ENCODE results near the gene NRCAM. TPM values are rescaled to one million over a fixed set of nuclear protein-coding genes. Genes with fewer than 3 reads are reported as not detected.

The NRCAM gene
- total RNA-seq, 1 experiment from 2014 or later: 2.7 TPM

DNA sequence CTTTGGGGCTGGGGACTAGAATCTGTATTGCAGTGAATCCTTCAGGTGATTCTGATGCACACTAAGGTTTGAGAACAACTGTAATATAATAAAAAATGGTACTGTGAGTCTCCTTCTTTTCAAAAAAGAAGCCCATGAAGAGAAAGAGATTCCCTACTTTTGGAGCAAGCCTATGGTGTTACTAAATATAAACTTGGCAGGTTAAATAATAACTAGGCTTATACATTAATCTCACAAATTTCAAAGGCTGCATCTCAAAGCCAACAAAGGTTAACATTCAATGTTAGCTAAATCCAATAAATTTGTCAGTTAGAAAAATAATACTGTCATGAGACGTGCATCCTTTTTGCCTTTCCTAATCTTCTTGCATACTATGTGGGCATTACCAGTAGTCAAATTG lies 166.4 kb downstream of the NRCAM start (continued):
- TF ChIP-seq, protein P1, sequence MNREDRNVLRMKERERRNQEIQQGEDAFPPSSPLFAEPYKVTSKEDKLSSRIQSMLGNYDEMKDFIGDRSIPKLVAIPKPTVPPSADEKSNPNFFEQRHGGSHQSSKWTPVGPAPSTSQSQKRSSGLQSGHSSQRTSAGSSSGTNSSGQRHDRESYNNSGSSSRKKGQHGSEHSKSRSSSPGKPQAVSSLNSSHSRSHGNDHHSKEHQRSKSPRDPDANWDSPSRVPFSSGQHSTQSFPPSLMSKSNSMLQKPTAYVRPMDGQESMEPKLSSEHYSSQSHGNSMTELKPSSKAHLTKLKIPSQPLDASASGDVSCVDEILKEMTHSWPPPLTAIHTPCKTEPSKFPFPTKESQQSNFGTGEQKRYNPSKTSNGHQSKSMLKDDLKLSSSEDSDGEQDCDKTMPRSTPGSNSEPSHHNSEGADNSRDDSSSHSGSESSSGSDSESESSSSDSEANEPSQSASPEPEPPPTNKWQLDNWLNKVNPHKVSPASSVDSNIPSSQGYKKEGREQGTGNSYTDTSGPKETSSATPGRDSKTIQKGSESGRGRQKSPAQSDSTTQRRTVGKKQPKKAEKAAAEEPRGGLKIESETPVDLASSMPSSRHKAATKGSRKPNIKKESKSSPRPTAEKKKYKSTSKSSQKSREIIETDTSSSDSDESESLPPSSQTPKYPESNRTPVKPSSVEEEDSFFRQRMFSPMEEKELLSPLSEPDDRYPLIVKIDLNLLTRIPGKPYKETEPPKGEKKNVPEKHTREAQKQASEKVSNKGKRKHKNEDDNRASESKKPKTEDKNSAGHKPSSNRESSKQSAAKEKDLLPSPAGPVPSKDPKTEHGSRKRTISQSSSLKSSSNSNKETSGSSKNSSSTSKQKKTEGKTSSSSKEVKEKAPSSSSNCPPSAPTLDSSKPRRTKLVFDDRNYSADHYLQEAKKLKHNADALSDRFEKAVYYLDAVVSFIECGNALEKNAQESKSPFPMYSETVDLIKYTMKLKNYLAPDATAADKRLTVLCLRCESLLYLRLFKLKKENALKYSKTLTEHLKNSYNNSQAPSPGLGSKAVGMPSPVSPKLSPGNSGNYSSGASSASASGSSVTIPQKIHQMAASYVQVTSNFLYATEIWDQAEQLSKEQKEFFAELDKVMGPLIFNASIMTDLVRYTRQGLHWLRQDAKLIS (CRISPR knock-in tag; IDR thresholded peaks at IDR 0.05; ENCODE audit: borderline replicate concordance): no peak
- no peak for TF ChIP-seq MYBL2 (CRISPR knock-in tag; IDR thresholded peaks at IDR 0.05)
- TF ChIP-seq, protein P2, sequence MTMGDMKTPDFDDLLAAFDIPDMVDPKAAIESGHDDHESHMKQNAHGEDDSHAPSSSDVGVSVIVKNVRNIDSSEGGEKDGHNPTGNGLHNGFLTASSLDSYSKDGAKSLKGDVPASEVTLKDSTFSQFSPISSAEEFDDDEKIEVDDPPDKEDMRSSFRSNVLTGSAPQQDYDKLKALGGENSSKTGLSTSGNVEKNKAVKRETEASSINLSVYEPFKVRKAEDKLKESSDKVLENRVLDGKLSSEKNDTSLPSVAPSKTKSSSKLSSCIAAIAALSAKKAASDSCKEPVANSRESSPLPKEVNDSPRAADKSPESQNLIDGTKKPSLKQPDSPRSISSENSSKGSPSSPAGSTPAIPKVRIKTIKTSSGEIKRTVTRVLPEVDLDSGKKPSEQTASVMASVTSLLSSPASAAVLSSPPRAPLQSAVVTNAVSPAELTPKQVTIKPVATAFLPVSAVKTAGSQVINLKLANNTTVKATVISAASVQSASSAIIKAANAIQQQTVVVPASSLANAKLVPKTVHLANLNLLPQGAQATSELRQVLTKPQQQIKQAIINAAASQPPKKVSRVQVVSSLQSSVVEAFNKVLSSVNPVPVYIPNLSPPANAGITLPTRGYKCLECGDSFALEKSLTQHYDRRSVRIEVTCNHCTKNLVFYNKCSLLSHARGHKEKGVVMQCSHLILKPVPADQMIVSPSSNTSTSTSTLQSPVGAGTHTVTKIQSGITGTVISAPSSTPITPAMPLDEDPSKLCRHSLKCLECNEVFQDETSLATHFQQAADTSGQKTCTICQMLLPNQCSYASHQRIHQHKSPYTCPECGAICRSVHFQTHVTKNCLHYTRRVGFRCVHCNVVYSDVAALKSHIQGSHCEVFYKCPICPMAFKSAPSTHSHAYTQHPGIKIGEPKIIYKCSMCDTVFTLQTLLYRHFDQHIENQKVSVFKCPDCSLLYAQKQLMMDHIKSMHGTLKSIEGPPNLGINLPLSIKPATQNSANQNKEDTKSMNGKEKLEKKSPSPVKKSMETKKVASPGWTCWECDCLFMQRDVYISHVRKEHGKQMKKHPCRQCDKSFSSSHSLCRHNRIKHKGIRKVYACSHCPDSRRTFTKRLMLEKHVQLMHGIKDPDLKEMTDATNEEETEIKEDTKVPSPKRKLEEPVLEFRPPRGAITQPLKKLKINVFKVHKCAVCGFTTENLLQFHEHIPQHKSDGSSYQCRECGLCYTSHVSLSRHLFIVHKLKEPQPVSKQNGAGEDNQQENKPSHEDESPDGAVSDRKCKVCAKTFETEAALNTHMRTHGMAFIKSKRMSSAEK (CRISPR knock-in tag; IDR thresholded peaks at IDR 0.05; ENCODE audit: borderline replicate concordance): no peak
- TF ChIP-seq, protein P3, sequence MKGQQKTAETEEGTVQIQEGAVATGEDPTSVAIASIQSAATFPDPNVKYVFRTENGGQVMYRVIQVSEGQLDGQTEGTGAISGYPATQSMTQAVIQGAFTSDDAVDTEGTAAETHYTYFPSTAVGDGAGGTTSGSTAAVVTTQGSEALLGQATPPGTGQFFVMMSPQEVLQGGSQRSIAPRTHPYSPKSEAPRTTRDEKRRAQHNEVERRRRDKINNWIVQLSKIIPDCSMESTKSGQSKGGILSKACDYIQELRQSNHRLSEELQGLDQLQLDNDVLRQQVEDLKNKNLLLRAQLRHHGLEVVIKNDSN (CRISPR knock-in tag; IDR thresholded peaks at IDR 0.05): no peak
- no peak for TF ChIP-seq FOXJ3 (CRISPR knock-in tag; IDR thresholded peaks at IDR 0.05; ENCODE audit: borderline replicate concordance)
- TF ChIP-seq RELA (CRISPR knock-in tag; IDR thresholded peaks at IDR 0.05; ENCODE audit: borderline replicate concordance): no peak
- TF ChIP-seq, protein P4, sequence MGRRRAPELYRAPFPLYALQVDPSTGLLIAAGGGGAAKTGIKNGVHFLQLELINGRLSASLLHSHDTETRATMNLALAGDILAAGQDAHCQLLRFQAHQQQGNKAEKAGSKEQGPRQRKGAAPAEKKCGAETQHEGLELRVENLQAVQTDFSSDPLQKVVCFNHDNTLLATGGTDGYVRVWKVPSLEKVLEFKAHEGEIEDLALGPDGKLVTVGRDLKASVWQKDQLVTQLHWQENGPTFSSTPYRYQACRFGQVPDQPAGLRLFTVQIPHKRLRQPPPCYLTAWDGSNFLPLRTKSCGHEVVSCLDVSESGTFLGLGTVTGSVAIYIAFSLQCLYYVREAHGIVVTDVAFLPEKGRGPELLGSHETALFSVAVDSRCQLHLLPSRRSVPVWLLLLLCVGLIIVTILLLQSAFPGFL (CRISPR knock-in tag; IDR thresholded peaks at IDR 0.05; ENCODE audit: borderline replicate concordance): no peak
- TF ChIP-seq, protein P5, sequence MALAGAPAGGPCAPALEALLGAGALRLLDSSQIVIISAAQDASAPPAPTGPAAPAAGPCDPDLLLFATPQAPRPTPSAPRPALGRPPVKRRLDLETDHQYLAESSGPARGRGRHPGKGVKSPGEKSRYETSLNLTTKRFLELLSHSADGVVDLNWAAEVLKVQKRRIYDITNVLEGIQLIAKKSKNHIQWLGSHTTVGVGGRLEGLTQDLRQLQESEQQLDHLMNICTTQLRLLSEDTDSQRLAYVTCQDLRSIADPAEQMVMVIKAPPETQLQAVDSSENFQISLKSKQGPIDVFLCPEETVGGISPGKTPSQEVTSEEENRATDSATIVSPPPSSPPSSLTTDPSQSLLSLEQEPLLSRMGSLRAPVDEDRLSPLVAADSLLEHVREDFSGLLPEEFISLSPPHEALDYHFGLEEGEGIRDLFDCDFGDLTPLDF (CRISPR knock-in tag; IDR thresholded peaks at IDR 0.05): no peak
- TF ChIP-seq IRF2 (CRISPR knock-in tag; IDR thresholded peaks at IDR 0.05; ENCODE audit: borderline replicate concordance, low read depth): no peak
- no peak for TF ChIP-seq CREM (CRISPR knock-in tag; IDR thresholded peaks at IDR 0.05)
- TF ChIP-seq, protein P6, sequence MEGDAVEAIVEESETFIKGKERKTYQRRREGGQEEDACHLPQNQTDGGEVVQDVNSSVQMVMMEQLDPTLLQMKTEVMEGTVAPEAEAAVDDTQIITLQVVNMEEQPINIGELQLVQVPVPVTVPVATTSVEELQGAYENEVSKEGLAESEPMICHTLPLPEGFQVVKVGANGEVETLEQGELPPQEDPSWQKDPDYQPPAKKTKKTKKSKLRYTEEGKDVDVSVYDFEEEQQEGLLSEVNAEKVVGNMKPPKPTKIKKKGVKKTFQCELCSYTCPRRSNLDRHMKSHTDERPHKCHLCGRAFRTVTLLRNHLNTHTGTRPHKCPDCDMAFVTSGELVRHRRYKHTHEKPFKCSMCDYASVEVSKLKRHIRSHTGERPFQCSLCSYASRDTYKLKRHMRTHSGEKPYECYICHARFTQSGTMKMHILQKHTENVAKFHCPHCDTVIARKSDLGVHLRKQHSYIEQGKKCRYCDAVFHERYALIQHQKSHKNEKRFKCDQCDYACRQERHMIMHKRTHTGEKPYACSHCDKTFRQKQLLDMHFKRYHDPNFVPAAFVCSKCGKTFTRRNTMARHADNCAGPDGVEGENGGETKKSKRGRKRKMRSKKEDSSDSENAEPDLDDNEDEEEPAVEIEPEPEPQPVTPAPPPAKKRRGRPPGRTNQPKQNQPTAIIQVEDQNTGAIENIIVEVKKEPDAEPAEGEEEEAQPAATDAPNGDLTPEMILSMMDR (IDR thresholded peaks at IDR 0.05): no peak
- no peak for TF ChIP-seq NR2C2 (CRISPR knock-in tag; IDR thresholded peaks at IDR 0.05)

DNA sequence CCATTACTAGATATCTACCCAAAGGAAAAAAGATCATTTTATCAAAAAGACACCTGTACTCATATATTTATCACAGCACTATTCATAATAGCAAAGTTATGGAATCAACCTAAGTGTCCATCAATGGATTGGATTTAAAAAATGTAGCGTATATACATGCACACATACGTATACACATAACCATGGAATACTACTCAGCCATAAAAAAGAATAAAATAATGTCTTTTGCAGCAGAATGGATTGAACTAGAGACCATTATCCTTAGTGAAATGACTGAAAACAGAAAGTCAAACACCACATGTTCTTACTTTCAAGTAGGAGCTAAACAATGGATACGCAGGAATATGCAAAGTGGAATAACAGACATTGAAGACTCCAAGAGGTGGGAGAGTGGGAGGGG lies 168.4 kb downstream of the NRCAM start:
- no peaks in the 10 kb centered on the region for H3K36me3 Mint-ChIP-seq
- DNase-seq (ENCODE audit: low spot score) (no peak), ATAC-seq (no peak)
- no peaks in the 10 kb centered on the region for H3K27me3 Mint-ChIP-seq (ENCODE audit: low read depth)
- H3K27ac Mint-ChIP-seq: no peak overlapping the region
- peaks cover 27% of the 10 kb centered on the region for H3K4me1 Mint-ChIP-seq
- H3K4me3 Mint-ChIP-seq: no peak overlapping the region
- POLR2A ChIA-PET: no interaction called here
- CTCF ChIA-PET: no interaction called here
- H3K9me3 Mint-ChIP-seq: peaks cover 7% of the 10 kb centered on the region; the same call in 1 of the 2 replicates
- TF ChIP-seq JAZF1 (CRISPR knock-in tag; IDR thresholded peaks at IDR 0.05): no peak
- TF ChIP-seq, protein P7, sequence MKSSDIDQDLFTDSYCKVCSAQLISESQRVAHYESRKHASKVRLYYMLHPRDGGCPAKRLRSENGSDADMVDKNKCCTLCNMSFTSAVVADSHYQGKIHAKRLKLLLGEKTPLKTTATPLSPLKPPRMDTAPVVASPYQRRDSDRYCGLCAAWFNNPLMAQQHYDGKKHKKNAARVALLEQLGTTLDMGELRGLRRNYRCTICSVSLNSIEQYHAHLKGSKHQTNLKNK (CRISPR knock-in tag; IDR thresholded peaks at IDR 0.05): no peak
- TF ChIP-seq, protein P3 (CRISPR knock-in tag; IDR thresholded peaks at IDR 0.05): no peak
- TF ChIP-seq, protein P8, sequence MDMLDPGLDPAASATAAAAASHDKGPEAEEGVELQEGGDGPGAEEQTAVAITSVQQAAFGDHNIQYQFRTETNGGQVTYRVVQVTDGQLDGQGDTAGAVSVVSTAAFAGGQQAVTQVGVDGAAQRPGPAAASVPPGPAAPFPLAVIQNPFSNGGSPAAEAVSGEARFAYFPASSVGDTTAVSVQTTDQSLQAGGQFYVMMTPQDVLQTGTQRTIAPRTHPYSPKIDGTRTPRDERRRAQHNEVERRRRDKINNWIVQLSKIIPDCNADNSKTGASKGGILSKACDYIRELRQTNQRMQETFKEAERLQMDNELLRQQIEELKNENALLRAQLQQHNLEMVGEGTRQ (CRISPR knock-in tag; IDR thresholded peaks at IDR 0.05): no peak
- no peak for TF ChIP-seq KAT7 (CRISPR knock-in tag; IDR thresholded peaks at IDR 0.05; ENCODE audit: borderline replicate concordance)
- TF ChIP-seq ESRRA (CRISPR knock-in tag; IDR thresholded peaks at IDR 0.05; ENCODE audit: borderline replicate concordance): no peak
- TF ChIP-seq, protein P9, sequence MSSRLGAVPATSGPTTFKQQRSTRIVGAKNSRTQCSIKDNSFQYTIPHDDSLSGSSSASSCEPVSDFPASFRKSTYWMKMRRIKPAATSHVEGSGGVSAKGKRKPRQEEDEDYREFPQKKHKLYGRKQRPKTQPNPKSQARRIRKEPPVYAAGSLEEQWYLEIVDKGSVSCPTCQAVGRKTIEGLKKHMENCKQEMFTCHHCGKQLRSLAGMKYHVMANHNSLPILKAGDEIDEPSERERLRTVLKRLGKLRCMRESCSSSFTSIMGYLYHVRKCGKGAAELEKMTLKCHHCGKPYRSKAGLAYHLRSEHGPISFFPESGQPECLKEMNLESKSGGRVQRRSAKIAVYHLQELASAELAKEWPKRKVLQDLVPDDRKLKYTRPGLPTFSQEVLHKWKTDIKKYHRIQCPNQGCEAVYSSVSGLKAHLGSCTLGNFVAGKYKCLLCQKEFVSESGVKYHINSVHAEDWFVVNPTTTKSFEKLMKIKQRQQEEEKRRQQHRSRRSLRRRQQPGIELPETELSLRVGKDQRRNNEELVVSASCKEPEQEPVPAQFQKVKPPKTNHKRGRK (CRISPR knock-in tag; IDR thresholded peaks at IDR 0.05; ENCODE audit: borderline replicate concordance): no peak
- no peak for TF ChIP-seq RORB (CRISPR knock-in tag; IDR thresholded peaks at IDR 0.05)
